Epithelial cell of proximal tubule (primary cell): ENCODE measurements around the gene DBNDD2. TPM values are rescaled to one million over a fixed set of nuclear protein-coding genes. Genes with fewer than 3 reads are reported as not detected.

Source experiments
- DNase-seq: peaks from one replicate; pipeline ENCODE4 v3.0.0-alpha.2; 2011; ENCODE audit warnings: low read depth
- H3K4me3 ChIP-seq: 2 replicates; pipeline ENCODE4 v1.5.1; 2011; ENCODE audit warnings: low read depth, mild to moderate bottlenecking, low read length
- CTCF ChIP-seq: conservative IDR thresholded peaks from 2 replicates; pipeline ENCODE4 v1.5.1; 2012; ENCODE audit warnings: low read depth, mild to moderate bottlenecking, low read length
- total RNA-seq: library from RNA; depleted of rRNA; stranded (reverse); fragments of >200 nt; gene quantifications from 2 replicates; pipeline ENCODE4 v1.2.3, GENCODE V29; 2015

The DBNDD2 gene
- total RNA-seq, 1 donor from 2014 or later, result 49.6 TPM

GRCh38 chr20:45399018-45399417 lies 9.1 kb upstream of the DBNDD2 start:
- DNase-seq, result no peak
- TF ChIP-seq CTCF, result no peak
- no peak overlapping the region for H3K4me3 ChIP-seq

- no peak for DNase-seq
- no peak overlapping the region for H3K4me3 ChIP-seq
- no peak for TF ChIP-seq CTCF
Observed at GRCh38 chr20:45400346-45401031, 7.6 kb upstream of the DBNDD2 start.

- TF ChIP-seq CTCF, result no peak
- no peak for DNase-seq
- no peak overlapping the region for H3K4me3 ChIP-seq
Observed at GRCh38 chr20:45402946-45403345, 5.1 kb upstream of the DBNDD2 start.

- no peak for TF ChIP-seq CTCF
- DNase-seq, result no peak
- H3K4me3 ChIP-seq, result no peak overlapping the region
Observed at GRCh38 chr20:45404438-45404837, 3.7 kb upstream of the DBNDD2 start.

GRCh38 chr20:45405571-45406259 lies 2.4 kb upstream of the DBNDD2 start:
- no peak for TF ChIP-seq CTCF
- no peak for DNase-seq
- H3K4me3 ChIP-seq, result peak overlapping the region; percentile 86

- no peak for TF ChIP-seq CTCF
- peak overlapping the region; percentile 86 for H3K4me3 ChIP-seq
- DNase-seq, result no peak
Observed at GRCh38 chr20:45406260-45407066, 1.6 kb upstream of the DBNDD2 start.
